ENCODE results near the gene CPPED1.
"Not testable (repeated sequence)": the region's sequence is repeated elsewhere in the genome, so short reads cannot be mapped to it uniquely, and the experiment has no call there.

DNA sequence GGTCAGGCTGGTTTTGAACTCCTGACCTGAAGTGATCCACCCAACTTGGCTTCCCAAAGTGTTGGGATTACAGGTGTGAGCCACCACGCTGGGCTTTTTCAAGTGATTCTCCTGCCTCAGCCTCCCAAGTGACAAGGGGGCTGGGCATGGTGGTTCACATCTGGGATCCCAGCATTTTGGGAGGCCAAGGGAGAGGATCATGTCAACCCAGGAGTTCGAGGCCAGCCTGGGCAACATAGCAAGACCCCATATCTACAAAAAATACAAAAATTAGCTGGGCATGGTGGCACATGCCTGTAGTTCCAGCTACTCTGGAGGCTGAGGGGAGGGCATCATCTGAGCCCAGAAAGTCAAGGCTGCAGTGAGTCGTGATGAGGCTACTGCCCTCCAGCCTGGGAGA is 10.0 kb upstream of the CPPED1 start:
- not testable (repeated sequence) for TF ChIP-seq CTCF (IDR thresholded peaks at IDR 0.05 in 2 of 3, conservative IDR thresholded peaks at IDR 0.05 in 1 of 3; ENCODE audit: control insufficient read depth in 2 of 3, extremely low read depth in 1 of 3, insufficient read depth in 1 of 3, low read depth in 3 of 3, low read length in 3 of 3); SMC3 (IDR thresholded peaks at IDR 0.05; ENCODE audit: borderline replicate concordance, low read length); POLR2A (IDR thresholded peaks at IDR 0.05; ENCODE audit: low read depth, low read length); CREM (IDR thresholded peaks at IDR 0.05; ENCODE audit: low read depth); CEBPB (IDR thresholded peaks at IDR 0.05; ENCODE audit: borderline replicate concordance in 1 of 2, low read depth in 2 of 2, low read length in 2 of 2); EZH2 (IDR thresholded peaks at IDR 0.05; ENCODE audit: borderline replicate concordance, control insufficient read depth, low read depth, low read length); JUND (IDR thresholded peaks at IDR 0.05; ENCODE audit: low read depth, low read length)
